Esophagus mucosa (tissue), 1 donor: ENCODE measurements around the gene CXorf49. TPM values are rescaled to one million over a fixed set of nuclear protein-coding genes. Genes with fewer than 3 reads are reported as not detected.

Experiments
- ATAC-seq: fragments of 200-7000 bp; cut with Tn5 transposase; one replicate; pipeline ENCODE4 v1.9.1; 2020
- total RNA-seq: library from RNA; stranded (reverse); gene quantifications from one replicate; pipeline ENCODE4 v1.2.4, GENCODE V29; 2023
- donor health status: DM: yes; HTN: yes; CAD: no.

The CXorf49 gene
- total RNA-seq, 1 donor from 2014 or later: 0.40 TPM

DNA sequence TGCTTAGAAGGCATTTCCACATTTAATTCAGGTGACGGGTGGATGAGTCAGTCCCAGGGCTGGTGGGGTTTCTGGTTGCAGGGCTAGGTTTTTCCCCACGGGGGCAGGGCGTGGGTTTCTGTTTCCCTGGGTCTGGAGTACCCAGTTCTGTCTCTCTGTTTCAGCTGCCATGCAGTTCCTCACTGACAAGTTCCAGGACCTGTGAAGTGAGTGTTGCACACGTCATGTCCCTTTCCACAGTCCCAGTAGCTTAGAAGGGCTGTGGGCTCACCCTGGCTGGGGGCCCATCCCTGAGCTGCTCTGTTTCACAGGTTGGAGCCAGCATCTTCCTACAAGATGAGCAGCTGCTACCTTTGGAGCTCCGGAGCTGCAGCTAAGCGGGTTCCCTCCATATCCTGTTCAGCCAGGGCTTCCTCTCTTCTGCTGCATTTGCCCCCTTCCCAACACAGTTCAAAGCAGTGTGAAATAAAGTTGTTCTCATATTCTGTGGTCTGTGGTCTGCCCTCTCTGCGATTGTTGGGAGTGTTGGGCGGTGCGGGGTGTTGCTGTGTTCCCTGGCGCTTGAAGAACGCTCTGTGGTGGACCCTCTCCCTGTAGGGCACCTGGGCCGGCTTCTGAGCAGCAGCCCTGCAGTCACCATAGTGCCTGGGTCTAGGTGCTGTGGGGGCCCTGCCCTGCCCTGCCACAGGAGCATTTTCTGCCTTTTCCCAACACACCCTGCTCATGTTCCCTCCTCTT is 46.9 kb downstream of the CXorf49 start:
- ATAC-seq: no peak

DNA sequence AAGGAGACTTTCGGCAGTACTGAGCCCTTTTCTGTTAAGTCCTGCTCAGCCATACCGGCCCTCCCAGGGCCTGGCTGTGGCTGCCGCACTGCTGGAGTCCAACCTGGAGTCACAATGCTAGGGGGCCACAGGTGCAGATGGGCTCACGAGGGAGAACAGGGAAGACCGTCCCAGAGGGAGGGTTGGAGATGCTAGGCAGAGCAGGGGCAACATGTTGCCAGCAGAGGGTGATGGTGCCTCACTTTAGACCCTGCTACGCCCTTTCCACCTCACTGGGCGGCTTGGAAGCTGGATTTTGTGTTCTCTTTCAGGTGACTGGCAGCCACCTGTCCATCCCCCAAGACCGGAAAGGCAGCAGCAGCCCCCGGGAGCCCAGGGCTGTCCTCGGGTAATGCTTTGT is 48.1 kb downstream of the CXorf49 start:
- peak; percentile 75 for ATAC-seq

DNA sequence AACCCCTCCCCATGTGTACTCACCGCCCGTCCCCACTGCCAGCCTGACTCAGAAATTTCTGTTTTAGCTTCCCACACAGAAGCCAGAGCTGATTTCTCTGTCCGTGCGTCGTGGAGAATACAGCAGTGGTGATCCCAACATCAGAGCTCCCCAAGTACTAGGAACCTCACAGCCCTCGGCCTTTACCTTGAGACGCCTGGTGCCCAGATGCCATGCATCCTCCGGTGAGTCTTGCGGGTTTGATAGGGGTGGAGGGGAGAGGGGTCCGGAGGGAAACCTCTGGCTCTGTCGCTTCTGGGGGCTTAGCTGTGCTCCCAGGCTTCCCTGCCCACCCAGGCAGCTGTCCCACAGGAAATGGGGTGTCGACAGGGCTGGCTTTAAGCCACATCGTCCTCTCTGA is 48.6 kb downstream of the CXorf49 start:
- ATAC-seq: no peak

DNA sequence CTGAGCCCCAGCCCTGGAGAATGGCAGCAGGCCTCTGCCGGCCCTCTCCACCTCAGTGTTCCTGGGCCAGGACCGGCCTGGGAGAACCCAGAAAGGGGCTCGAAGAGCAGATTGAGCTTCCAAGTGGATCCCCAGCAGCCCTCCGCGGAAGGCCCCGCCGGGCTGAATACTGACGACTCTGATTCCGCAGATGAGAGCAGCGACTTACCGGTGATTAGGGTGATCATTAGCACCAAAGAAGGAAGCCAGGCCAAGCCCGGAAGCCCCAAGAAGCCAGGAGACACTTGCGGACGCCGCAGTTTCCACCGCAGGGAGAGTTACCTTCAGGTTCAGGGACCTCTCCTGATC is 49.9 kb downstream of the CXorf49 start:
- ATAC-seq: no peak

DNA sequence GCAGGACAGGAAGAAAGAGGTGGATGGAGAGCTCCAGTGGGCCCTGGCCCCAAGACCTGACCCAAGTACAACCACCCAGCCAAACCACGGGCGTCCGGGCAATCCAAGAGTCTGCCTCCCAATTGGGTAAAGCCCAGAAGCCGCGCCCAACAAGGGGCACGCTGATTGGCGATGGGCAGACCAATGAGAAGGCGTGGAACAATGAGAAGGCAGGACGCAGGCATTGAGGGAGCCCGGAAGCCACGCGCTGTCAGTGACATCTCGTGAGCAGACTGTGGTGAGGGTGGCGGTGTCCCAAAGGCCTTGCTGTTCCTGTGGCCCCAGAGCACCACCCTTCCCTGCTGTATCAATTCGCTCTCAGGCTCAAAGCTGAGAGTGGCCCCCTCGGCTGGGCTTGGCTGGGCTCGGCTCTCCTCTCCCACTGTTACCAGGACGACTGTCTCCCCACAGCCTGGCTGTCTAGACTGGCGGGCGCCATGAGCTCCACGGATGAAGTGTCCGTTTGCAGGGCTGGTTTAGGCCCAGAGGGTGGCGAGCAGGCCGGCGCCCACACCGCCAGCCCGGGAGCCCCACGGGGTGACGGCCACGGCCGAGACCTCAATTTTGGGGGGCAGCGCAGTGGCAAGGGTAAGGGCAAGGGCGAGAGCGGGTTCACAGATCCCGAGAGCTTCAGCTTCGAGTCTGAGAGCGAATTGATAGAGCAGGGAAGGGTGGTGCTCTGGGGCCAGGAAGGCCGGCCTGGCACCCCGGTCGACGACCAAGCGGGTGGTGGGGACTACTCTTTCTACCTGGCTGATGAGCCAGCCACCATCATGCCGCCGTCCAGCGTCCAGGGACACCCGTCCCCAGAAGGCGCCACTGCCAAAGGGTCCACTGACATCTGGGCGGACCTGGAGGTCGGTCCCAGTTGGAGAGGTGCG is 50.5 kb downstream of the CXorf49 start, which contains the start of gene LOC101059915:
Gene LOC101059915, plus strand, starts transcription at position 219 of the 920 bp plus-strand sequence.
- no peak for ATAC-seq

DNA sequence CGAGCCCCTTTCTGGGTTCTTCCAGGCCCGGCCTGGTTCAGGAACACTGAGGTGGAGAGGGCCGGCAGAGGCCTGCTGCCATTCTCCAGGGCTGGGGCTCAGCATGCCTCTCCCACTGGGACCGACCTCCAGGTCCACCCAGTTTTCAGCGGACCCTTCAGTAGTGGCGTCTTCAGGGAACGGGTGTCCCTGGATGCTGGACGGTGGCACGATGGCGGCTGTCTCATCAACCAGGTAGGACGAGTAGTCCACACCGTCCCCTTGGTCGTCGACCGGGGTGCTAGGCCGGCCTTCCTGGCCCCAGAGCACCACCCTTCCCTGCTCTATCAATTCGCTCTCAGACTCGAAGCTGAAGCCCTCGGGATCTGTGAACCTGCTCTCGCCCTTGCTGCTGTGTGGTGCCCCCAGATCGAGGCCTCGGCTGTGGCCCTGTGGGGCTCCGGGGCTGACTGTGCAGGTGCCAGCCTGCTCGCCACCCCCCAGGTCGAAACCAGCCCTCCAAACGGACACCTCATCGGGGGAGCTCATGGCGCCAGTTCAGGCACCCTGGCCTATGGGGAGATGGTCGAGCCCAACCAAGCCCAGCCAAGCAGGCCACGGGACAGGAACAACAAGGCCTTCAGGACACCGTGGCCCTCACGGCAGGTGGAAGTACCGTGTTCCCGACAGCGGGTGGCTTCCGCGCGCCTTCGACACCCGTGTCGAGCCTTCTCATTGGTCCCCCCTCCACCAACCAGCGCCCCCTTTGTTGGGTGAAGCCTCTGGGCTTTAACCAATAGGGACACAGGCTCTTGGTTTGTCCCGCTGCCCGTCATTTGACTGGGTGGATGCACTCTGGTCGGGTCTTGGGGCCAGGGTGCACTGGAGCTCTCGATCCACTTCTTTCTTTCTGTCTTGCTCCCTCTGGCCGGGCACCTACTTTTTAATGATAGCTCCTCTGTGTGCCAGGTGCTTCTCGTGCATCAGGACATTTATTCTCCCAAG is 51.6 kb downstream of the CXorf49 start:
- no peak for ATAC-seq

DNA sequence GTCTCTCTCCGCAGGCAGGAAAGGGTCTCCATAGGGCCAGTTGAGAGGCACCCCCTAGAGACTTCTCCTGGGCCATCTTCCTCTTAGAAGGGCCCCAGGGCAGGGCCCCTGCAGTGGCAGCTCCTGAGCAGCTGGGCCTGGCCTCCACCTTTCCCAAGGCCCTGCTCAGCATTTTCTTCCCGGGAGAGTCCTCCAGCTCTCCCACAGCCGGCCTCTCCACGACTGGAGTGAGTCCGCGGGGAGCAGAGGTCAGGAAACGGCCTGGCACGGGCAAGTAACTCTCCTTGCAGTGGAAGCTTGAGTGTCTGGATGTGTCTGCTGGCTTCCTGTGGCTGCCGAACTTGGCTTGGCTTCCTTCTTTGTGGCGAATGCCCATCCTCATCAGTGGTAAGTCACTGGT is 52.3 kb downstream of the CXorf49 start:
- no peak for ATAC-seq

DNA sequence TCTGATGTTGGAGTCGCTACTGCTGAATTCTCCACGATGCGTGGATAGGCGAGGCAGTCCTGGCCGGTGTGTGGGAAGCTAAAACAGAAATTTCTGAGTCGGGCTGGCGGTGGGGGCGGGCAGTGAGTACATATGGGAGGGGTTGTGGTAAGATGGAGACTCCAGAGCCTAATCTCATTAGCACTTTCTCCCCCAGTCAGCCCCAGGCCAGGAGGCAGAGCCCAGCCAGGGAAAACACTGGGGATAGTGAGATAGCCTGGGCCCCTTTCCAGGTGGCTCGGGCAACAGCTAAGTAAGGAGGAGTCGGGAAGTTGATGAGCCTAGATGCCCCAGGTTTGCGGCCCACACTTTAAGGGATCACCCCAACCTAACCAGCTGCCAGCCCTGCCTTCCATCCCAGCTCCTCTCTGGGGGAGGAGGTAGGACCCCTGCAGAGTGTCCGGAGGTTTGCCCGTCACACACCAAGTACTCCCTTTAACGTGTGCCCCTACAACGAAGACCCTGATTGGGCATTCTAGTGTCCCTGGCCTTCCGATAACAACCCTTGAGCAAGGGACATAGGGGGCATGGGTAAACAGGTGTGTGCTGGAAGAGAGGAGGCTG is 53.1 kb downstream of the CXorf49 start:
- ATAC-seq: no peak

Other genes with a start within 250 kb of the CXorf49 start
- gene OGT, start 185.2 kb downstream of the CXorf49 start, total RNA-seq: 61.7 TPM
- 0.68 TPM for gene GCNA, start 139.8 kb downstream of the CXorf49 start, total RNA-seq
- gene CXCR3, start 99.8 kb downstream of the CXorf49 start, total RNA-seq: not detected
- gene CXorf49B, start 45.1 kb upstream of the CXorf49 start, total RNA-seq: 0.40 TPM
- 1.2 TPM for gene NHSL2, start 192.6 kb upstream of the CXorf49 start, total RNA-seq